Measurements from ENCODE around the gene POU2F1.

Gene POU2F1

GRCh38 chr1:167325151-167325550 lies 104.5 kb downstream of the POU2F1 start:
- no peak overlapping the region for H3K4me3 ChIP-seq (ENCODE audit: low read length)
- H3K27ac ChIP-seq (ENCODE audit: low read length), result no peak overlapping the region
- no peaks in the 10 kb centered on the region for H4K20me1 ChIP-seq (ENCODE audit: insufficient read depth, low read length)
- no peak overlapping the region for H3K4me2 ChIP-seq (ENCODE audit: low read depth, low read length)
- no peak overlapping the region for H2AFZ ChIP-seq (ENCODE audit: low read length)
- peaks cover 5% of the 10 kb centered on the region for H3K79me2 ChIP-seq (ENCODE audit: low read length)
- H3K9ac ChIP-seq (ENCODE audit: low read length), result no peak overlapping the region
- H3K36me3 ChIP-seq (replicated peaks; ENCODE audit: insufficient read depth, low read length), result no peaks in the 10 kb centered on the region
- no peaks in the 10 kb centered on the region for H3K9me2 ChIP-seq (replicated peaks; ENCODE audit: insufficient read depth, low read length)
- 0 out of 2 replicates have a peak, but pooled peaks cover 3% of the 10 kb centered on the region for H3K9me3 ChIP-seq (replicated peaks; ENCODE audit: insufficient read depth, low read length)
- no peak for DNase-seq
- no peak for TF ChIP-seq EZH2 (optimal IDR thresholded peaks at IDR 0.05; ENCODE audit: low read depth, low read length)
- no peaks in the 10 kb centered on the region for H3K27me3 ChIP-seq (replicated peaks; ENCODE audit: insufficient read depth, low read length)
- peaks cover 18% of the 10 kb centered on the region for H3K4me1 ChIP-seq (ENCODE audit: low read length)
- H3F3A ChIP-seq (ENCODE audit: insufficient read depth, low read length), result peaks cover 23% of the 10 kb centered on the region

DNA sequence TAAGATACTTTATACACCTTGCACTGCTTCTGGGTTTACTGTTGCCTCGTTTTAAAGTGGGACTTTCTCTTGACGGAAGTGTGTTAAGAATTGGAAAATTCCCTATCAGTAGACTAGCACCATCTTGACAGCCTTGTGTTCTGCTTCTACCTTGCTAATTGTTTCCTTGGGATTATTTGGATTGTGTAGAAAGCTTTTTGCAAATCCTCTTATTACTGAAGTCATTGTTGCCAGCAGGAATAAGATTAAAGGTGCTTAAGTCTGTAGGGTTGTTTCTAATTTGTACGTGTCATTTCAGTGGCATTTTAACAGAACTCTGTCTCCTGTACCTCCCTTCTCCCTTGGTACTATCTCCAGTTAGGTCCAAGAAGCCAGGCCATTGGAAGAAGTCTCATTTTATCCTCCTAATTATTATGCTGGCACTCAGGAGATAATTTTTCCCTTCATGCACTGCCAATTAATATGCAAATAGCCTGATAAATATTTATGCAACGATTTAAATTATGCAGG lies 107.7 kb downstream of the POU2F1 start:
- no peak for DNase-seq
- peak overlapping the region; percentile 56 for H3K4me3 ChIP-seq (ENCODE audit: low read length)
- no peaks in the 10 kb centered on the region for H4K20me1 ChIP-seq (ENCODE audit: insufficient read depth, low read length)
- H3K4me2 ChIP-seq (ENCODE audit: low read depth, low read length), result peak overlapping the region; percentile 83
- peak overlapping the region; percentile 40 for H2AFZ ChIP-seq (ENCODE audit: low read length)
- peak overlapping the region; percentile 51; the same call in 1 of the 2 replicates for H3K9ac ChIP-seq (ENCODE audit: low read length)
- H3K9me3 ChIP-seq (replicated peaks; ENCODE audit: insufficient read depth, low read length), result no peaks in the 10 kb centered on the region
- H3K9me2 ChIP-seq (replicated peaks; ENCODE audit: insufficient read depth, low read length), result no peaks in the 10 kb centered on the region
- H3F3A ChIP-seq (ENCODE audit: insufficient read depth, low read length), result peaks cover 40% of the 10 kb centered on the region
- H3K4me1 ChIP-seq (ENCODE audit: low read length), result peaks cover 48% of the 10 kb centered on the region
- no peaks in the 10 kb centered on the region for H3K36me3 ChIP-seq (replicated peaks; ENCODE audit: insufficient read depth, low read length)
- TF ChIP-seq, protein P1, sequence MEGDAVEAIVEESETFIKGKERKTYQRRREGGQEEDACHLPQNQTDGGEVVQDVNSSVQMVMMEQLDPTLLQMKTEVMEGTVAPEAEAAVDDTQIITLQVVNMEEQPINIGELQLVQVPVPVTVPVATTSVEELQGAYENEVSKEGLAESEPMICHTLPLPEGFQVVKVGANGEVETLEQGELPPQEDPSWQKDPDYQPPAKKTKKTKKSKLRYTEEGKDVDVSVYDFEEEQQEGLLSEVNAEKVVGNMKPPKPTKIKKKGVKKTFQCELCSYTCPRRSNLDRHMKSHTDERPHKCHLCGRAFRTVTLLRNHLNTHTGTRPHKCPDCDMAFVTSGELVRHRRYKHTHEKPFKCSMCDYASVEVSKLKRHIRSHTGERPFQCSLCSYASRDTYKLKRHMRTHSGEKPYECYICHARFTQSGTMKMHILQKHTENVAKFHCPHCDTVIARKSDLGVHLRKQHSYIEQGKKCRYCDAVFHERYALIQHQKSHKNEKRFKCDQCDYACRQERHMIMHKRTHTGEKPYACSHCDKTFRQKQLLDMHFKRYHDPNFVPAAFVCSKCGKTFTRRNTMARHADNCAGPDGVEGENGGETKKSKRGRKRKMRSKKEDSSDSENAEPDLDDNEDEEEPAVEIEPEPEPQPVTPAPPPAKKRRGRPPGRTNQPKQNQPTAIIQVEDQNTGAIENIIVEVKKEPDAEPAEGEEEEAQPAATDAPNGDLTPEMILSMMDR (IDR thresholded peaks at IDR 0.05; ENCODE audit: low read length), result no peak
- TF ChIP-seq EZH2phosphoT487 (IDR thresholded peaks at IDR 0.05; ENCODE audit: low read length) (no peak), EZH2 (optimal IDR thresholded peaks at IDR 0.05; ENCODE audit: low read depth, low read length) (no peak)
- no peaks in the 10 kb centered on the region for H3K27me3 ChIP-seq (replicated peaks; ENCODE audit: insufficient read depth, low read length)
- peaks cover 28% of the 10 kb centered on the region for H3K79me2 ChIP-seq (ENCODE audit: low read length)
- peak overlapping the region; percentile 80 for H3K27ac ChIP-seq (ENCODE audit: low read length)

DNA sequence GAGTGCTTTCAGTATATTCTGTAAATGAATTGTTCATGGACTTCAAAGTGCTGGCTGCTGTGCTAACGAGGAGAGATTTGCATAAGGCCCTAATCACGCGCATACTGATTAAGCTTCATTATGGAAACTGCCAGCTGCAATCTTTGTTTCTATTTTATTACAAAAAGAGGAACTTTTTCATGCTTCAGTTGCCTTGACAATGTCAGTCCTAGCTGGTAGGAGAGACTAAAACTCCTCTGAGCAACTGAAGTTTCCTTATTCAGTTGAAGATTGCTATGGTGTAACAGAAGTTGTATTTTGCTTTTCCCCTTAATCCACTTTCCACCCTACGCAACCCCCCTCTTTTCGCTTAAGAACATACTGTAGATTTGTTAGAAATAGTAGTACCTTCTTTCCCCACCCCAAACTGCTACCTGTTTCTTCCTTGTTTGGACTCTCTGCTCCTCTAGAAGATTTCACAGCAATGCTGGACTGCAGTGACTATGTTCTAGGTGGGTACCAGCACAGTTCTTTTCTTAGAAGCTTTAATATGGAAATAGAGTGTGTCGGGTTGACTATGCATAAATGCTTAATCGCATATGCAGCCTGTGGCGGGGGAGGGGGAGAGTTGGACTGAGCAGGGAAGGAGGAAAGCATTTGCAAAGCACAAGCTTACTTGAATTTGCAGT lies 108.3 kb downstream of the POU2F1 start:
- no peak for TF ChIP-seq EZH2 (optimal IDR thresholded peaks at IDR 0.05; ENCODE audit: low read depth, low read length)
- TF ChIP-seq, protein P1 (IDR thresholded peaks at IDR 0.05; ENCODE audit: low read length), result no peak
- TF ChIP-seq EZH2phosphoT487 (IDR thresholded peaks at IDR 0.05; ENCODE audit: low read length), result no peak
- peak overlapping the region; percentile 80 for H3K27ac ChIP-seq (ENCODE audit: low read length)
- DNase-seq, result peak; percentile 81
- H3F3A ChIP-seq (ENCODE audit: insufficient read depth, low read length), result peaks cover 40% of the 10 kb centered on the region
- H3K79me2 ChIP-seq (ENCODE audit: low read length), result peaks cover 28% of the 10 kb centered on the region
- H3K4me1 ChIP-seq (ENCODE audit: low read length), result peaks cover 54% of the 10 kb centered on the region
- peak overlapping the region; percentile 83 for H3K4me2 ChIP-seq (ENCODE audit: low read depth, low read length)
- peak overlapping the region; percentile 56 for H3K4me3 ChIP-seq (ENCODE audit: low read length)
- H3K9me3 ChIP-seq (replicated peaks; ENCODE audit: insufficient read depth, low read length), result no peaks in the 10 kb centered on the region
- H2AFZ ChIP-seq (ENCODE audit: low read length), result peak overlapping the region; percentile 40
- no peaks in the 10 kb centered on the region for H3K36me3 ChIP-seq (replicated peaks; ENCODE audit: insufficient read depth, low read length)
- no peaks in the 10 kb centered on the region for H3K27me3 ChIP-seq (replicated peaks; ENCODE audit: insufficient read depth, low read length)
- peak overlapping the region; percentile 51 for H3K9ac ChIP-seq (ENCODE audit: low read length)
- H4K20me1 ChIP-seq (ENCODE audit: insufficient read depth, low read length), result no peaks in the 10 kb centered on the region
- H3K9me2 ChIP-seq (replicated peaks; ENCODE audit: insufficient read depth, low read length), result no peaks in the 10 kb centered on the region
